Hypothalamus (tissue), 51 donors: ENCODE measurements around the gene SOX14.

Experiments used
- DNase-seq, 51 donors: peaks; one replicate each; lab custom pipeline; 2025; lab: John Stamatoyannopoulos, UW

The SOX14 gene

GRCh38 chr3:137767538-137768360 lies 3.6 kb downstream of the SOX14 start:
- no peak for DNase-seq

- no peak for DNase-seq
These were observed 4.5 kb downstream of the SOX14 start for GRCh38 chr3:137768361-137769321.

- DNase-seq: no peak
These were observed 5.4 kb downstream of the SOX14 start for GRCh38 chr3:137769322-137770065.

- no peak for DNase-seq
These were observed 6.1 kb downstream of the SOX14 start for GRCh38 chr3:137770066-137770834.

- DNase-seq: no peak
These were observed 6.8 kb downstream of the SOX14 start for GRCh38 chr3:137770835-137771399.

- DNase-seq: no peak
These were observed 7.5 kb downstream of the SOX14 start for GRCh38 chr3:137771401-137772213.

- no peak for DNase-seq
These were observed 8.3 kb downstream of the SOX14 start for GRCh38 chr3:137772214-137772955.

- DNase-seq: no peak
These were observed 14.8 kb downstream of the SOX14 start for GRCh38 chr3:137778941-137779340.

- no peak for DNase-seq
These were observed 23.4 kb downstream of the SOX14 start for GRCh38 chr3:137787529-137787928.

GRCh38 chr3:137789236-137789635 lies 25.1 kb downstream of the SOX14 start:
- no peak for DNase-seq

- DNase-seq: no peak
These were observed 28.6 kb downstream of the SOX14 start for GRCh38 chr3:137792626-137793271.

- DNase-seq: no peak
These were observed 32.9 kb downstream of the SOX14 start for GRCh38 chr3:137796993-137797392.

GRCh38 chr3:137803215-137803614 lies 39.1 kb downstream of the SOX14 start:
- no peak for DNase-seq

GRCh38 chr3:137807998-137808397 lies 43.9 kb downstream of the SOX14 start:
- no peak for DNase-seq

GRCh38 chr3:137809509-137809908 lies 45.4 kb downstream of the SOX14 start:
- DNase-seq: no peak

- no peak for DNase-seq
These were observed 47.9 kb downstream of the SOX14 start for GRCh38 chr3:137812023-137812422.

GRCh38 chr3:137815251-137815650 lies 51.1 kb downstream of the SOX14 start:
- no peak for DNase-seq
